Calu3 (cell line): ENCODE results near the gene NSMCE1. TPM values are rescaled to one million over a fixed set of nuclear protein-coding genes. Genes with fewer than 3 reads are reported as not detected.

Source experiments
- BruUV-seq: library from RNA; stranded (reverse); fragments of 400-500 nt; replicated peaks from 2 replicates; lab custom pipeline; 2021; lab: Mats Ljungman, UMichigan
- CTCF ChIA-PET: fragments of 300-600 bp; sonication (Branson Sonifier 250); formaldehyde crosslinking; loops from one replicate; lab custom pipeline; 2022; ENCODE audit warnings: antibody characterized with exemption; lab: Charles Lee
- DNase-seq: peaks from one replicate; pipeline ENCODE4 v3.0.0; 2022
- H3K27ac Mint-ChIP-seq: one replicate; pipeline ENCODE4 v1.8.0; 2022; ENCODE audit warnings: mixed read lengths; ENCODE audit not compliant: unreplicated experiment
- H3K27me3 Mint-ChIP-seq: one replicate; pipeline ENCODE4 v1.8.0; 2022; ENCODE audit warnings: mixed read lengths; ENCODE audit not compliant: unreplicated experiment
- H3K36me3 Mint-ChIP-seq: one replicate; pipeline ENCODE4 v1.8.0; 2022; ENCODE audit warnings: mild to moderate bottlenecking, moderate library complexity, mixed read lengths; ENCODE audit not compliant: insufficient read depth, unreplicated experiment
- H3K4me1 Mint-ChIP-seq: one replicate; pipeline ENCODE4 v1.8.0; 2022; ENCODE audit warnings: mild to moderate bottlenecking, low read depth, mixed read lengths; ENCODE audit not compliant: unreplicated experiment
- H3K4me3 Mint-ChIP-seq: one replicate; pipeline ENCODE4 v1.8.0; 2022; ENCODE audit warnings: mild to moderate bottlenecking, low read depth, moderate library complexity, mixed read lengths; ENCODE audit not compliant: unreplicated experiment
- H3K9me3 Mint-ChIP-seq: one replicate; pipeline ENCODE4 v1.8.0; 2022; ENCODE audit warnings: low read depth, mixed read lengths; ENCODE audit not compliant: unreplicated experiment
- CTCF ChIP-seq: fragments of 200-600 bp; IDR thresholded peaks from one replicate; pipeline ENCODE4 v1.8.0; 2022; ENCODE audit warnings: antibody characterized with exemption; ENCODE audit not compliant: unreplicated experiment
- intact Hi-C: fragments of 100-400 bp; cut with micrococcal nuclease; formaldehyde crosslinking; loops from one replicate; pipeline ENCODE4 v1.10.0; 2022; ENCODE audit not compliant: unreplicated experiment
- total RNA-seq: library from RNA; stranded (reverse); gene quantifications from 2 replicates; pipeline ENCODE4 v1.2.3, GENCODE V29; 2022

Gene NSMCE1
- total RNA-seq, 1 experiment from 2014 or later = 83.2 TPM

GRCh38 chr16:27217256-27217655, 51.3 kb downstream of the NSMCE1 start:
- Mint-ChIP-seq H3K9me3 (no peaks in the 10 kb centered on the region), H3K27me3 (no peaks in the 10 kb centered on the region), H3K27ac (no peak overlapping the region), H3K4me1 (peaks cover 7% of the 10 kb centered on the region), H3K4me3 (no peak overlapping the region), H3K36me3 (peaks cover 12% of the 10 kb centered on the region)
- TF ChIP-seq CTCF = no peak
- CTCF ChIA-PET = no interaction called here
- intact Hi-C loops = no loop called here
- no peak for DNase-seq
- no TSS peak for BruUV-seq

- Mint-ChIP-seq H3K4me1 (peaks cover 7% of the 10 kb centered on the region), H3K27ac (no peak overlapping the region), H3K9me3 (no peaks in the 10 kb centered on the region), H3K4me3 (no peak overlapping the region), H3K27me3 (no peaks in the 10 kb centered on the region), H3K36me3 (peaks cover 19% of the 10 kb centered on the region)
- CTCF ChIA-PET = interaction anchor here (0.6 kb wide), 1 partner anchor 141 kb away, joined by 3 read pairs; no protein-coding TSS in a partner anchor
- intact Hi-C loops = no loop called here
- DNase-seq = no peak
- no TSS peak for BruUV-seq
- TF ChIP-seq CTCF = no peak
Observed at GRCh38 chr16:27216297-27216885, 52.2 kb downstream of the NSMCE1 start.

- intact Hi-C loops = no loop called here
- DNase-seq = no peak
- BruUV-seq = no TSS peak
- H3K4me1 Mint-ChIP-seq = peaks cover 7% of the 10 kb centered on the region
- H3K27ac Mint-ChIP-seq = no peak overlapping the region
- peaks cover 19% of the 10 kb centered on the region for H3K36me3 Mint-ChIP-seq
- H3K4me3 Mint-ChIP-seq = no peak overlapping the region
- no peaks in the 10 kb centered on the region for H3K27me3 Mint-ChIP-seq
- CTCF ChIA-PET = interaction anchor here (0.6 kb wide), 1 partner anchor 142 kb away, joined by 3 read pairs; no protein-coding TSS in a partner anchor
- TF ChIP-seq CTCF = no peak
- no peaks in the 10 kb centered on the region for H3K9me3 Mint-ChIP-seq
Observed at GRCh38 chr16:27215660-27216059, 52.9 kb downstream of the NSMCE1 start.

- H3K9me3 Mint-ChIP-seq = no peaks in the 10 kb centered on the region
- no peak overlapping the region for H3K27ac Mint-ChIP-seq
- intact Hi-C loops = no loop called here
- peaks cover 14% of the 10 kb centered on the region for H3K36me3 Mint-ChIP-seq
- no peak for DNase-seq
- no peak overlapping the region for H3K4me3 Mint-ChIP-seq
- CTCF ChIA-PET = interaction anchor here (0.5 kb wide), 1 partner anchor 206 kb away, joined by 3 read pairs; no protein-coding TSS in a partner anchor
- BruUV-seq = no TSS peak
- no peak for TF ChIP-seq CTCF
- H3K27me3 Mint-ChIP-seq = no peaks in the 10 kb centered on the region
- peaks cover 7% of the 10 kb centered on the region for H3K4me1 Mint-ChIP-seq
Observed at GRCh38 chr16:27214084-27214961, 54.2 kb downstream of the NSMCE1 start.
